ENCODE data around the gene KCNJ13. TPM values are rescaled to one million over a fixed set of nuclear protein-coding genes. Genes with fewer than 3 reads are reported as not detected.
"Not testable (repeated sequence)": the region's sequence is repeated elsewhere in the genome, so short reads cannot be mapped to it uniquely, and the experiment has no call there.

The KCNJ13 gene
- polyA plus RNA-seq, 1 donor: 0.33 TPM

DNA sequence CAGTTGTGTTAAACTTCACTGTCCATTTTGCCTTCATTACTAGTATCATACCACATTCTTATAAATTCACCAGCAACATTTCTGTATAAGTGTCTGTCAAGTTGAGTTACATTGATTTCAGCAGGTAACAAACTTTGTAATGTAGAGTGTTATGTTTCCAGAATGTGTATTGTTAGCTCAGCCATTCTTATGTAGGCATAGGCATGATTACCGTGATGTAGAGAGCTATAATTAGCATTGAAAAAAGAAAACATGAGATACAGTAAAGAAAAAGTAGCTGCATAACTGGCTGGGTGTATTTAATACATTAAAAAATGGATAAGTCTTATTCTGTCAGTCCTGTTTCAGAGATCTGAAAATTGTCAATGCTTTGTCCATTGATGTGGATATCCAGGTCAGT lies 8.5 kb downstream of the KCNJ13 start:
- DNase-seq (ENCODE audit: low read depth): no peak

DNA sequence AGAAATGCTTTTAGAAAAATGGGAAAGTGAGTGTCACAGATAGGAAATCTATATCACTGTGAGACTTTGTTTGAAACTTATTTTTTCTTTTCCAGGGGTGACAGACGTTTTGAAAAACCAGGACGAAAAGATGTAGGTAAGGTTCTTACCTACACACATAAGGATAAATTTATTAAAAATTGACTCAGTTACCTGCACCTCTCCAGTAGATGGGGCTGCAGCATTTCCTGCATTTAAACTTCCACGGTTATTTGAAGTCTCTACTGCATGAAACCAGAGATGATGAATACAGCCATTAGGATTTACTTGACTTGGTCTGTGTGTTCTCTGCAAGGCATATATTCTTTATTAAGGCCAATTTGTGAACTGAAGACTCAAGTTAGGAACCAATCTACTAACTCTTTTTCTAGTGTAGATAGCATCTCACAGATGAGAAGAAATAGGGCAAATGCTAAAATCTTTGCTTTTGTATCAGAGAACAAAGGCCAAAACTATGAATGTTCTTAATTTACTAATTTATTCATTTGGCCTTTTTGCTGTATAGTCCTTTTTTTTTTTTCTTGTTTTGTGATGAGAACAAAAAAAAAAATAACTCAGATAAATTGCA lies 15.0 kb downstream of the KCNJ13 start:
- DNase-seq (ENCODE audit: low read depth): peak; percentile 5

DNA sequence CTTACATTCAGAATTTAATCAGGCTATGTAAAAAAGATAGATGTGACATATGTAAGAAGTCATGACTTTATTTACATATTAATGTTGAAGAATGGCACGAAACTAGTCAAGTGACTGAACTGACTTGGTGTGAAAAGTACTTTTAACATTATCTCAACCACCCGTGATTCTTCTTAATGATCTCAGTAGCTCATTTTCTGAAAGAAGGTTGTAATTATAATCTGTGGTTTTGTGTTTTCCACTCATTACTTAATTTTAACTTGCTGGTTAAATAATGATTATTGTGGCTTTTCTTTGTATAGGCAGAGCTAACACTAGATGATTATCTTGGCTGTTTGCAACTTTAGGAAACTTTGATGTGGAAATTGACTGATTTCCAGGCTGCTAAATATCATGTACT lies 18.5 kb downstream of the KCNJ13 start:
- no peak for DNase-seq (ENCODE audit: low read depth)

DNA sequence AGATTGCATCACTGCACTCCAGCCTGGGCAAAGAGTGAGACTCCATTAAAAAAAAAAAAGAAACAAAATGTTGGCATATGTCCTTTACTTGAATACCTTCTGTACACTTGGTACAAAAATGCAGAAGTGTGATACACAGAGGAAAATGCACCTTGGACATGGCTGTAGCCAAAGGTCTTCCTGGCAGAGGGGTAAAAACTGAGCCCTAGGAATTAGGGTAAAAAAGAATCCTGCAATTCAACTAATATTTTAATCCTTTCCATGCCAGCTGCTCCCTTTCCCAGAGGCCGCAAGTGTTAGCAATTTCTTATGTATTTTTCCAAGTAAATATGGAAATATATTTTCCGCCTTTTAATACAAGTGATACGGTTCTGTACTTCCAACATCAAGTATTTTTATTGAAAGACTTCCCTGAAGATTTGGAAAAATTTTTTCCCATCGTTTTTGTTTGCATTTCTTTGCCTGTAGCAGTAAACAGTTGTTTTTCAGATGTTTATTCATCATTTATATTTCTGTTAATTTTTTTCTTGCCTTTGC lies 26.2 kb downstream of the KCNJ13 start:
- DNase-seq (ENCODE audit: low read depth): no peak

DNA sequence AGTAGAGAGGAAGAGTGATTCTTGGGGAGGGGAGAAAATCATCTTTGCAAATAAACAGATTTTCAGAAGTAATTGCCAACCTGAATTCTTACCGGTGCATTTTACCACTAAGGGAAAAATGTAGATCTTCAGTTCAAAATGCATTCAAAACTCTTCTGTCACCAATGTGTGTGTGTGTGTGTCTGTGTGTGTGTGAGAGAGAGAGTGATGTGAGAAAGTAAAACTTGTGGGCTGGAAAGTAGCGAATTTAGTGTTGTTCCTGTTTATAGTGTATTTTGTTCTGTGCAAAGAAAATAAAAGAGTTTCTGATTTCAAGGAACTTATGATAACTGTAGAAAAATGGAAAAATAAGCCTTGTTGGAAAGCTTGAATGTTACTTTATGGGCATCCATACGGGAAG lies 27.0 kb downstream of the KCNJ13 start:
- DNase-seq (ENCODE audit: low read depth): no peak

DNA sequence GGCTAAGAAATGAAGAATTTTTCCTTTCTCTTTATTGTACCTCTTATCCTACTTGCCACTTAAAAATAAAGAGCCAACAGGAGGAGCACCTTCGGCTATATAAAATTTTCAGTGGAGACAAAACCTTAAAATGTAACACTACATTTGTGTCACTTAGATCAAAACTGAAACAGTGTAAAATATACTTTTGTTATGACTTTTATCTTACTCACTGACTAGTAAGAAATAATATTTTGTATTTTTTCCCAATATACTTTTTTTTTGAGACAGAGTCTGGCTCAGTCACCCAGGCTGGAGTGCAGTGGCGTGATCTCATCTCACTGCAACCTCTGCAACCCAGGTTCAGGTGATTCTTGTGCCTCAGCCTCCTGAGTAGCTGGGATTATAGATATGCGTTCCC lies 28.3 kb downstream of the KCNJ13 start:
- no peak for DNase-seq (ENCODE audit: low read depth)

DNA sequence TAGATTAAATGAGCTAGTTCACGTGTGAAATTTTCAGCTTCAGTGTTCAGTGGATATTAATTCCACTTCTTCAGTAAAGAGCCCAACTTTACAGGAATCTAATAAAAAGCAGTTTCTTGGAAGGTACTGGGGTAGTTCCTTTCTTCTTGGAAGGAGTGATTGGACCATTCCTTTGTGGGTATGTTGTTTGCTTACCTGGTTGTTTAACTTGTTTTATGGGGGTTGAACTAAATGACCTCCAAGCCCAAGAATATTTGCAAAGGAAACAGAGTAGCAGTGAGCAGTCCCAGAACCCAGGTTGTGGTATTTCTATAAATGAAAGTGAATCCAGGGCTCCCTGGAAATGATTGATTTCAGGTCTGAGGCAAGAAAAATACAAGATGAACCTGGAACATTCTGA lies 31.4 kb downstream of the KCNJ13 start:
- no peak for DNase-seq (ENCODE audit: low read depth)

DNA sequence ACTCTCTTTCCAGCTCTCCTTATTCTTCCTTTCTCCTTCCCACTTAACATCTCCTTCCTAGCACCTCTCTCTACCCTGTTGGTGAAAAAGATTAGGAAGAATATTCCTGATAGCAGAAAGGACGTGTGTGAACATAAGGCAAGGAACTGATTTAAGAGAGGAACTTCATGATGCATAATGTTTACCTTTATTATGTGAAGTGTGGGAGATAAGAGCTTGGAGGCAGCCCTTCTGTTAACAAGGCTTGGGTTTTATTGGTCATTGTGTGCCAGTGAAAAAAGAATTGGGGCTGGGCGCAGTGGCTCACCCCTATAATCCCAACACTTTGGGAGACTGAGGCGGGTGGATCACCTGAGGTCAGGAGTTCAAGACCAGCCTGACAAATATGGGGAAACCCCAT lies 34.4 kb downstream of the KCNJ13 start:
- DNase-seq (ENCODE audit: low read depth): no peak

DNA sequence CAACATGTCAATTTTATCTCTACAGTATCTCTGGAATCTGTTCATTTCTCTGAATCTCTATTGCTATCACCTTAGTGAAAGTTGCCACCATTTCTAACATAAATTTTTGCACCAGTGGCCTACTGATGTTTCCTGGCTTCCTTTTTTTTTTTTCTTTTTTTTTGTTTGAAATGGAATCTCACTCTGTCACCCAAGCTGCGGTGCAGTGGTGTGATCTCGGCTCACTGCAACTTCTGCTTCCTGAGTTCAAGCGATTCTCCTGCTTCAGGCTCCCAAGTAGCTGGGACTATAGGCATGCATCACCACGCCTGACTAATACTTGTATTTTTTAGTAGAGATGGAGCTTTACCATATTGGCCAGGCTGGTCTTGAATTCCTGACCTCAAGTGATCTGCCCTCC lies 35.1 kb downstream of the KCNJ13 start:
- DNase-seq (ENCODE audit: low read depth): no peak

DNA sequence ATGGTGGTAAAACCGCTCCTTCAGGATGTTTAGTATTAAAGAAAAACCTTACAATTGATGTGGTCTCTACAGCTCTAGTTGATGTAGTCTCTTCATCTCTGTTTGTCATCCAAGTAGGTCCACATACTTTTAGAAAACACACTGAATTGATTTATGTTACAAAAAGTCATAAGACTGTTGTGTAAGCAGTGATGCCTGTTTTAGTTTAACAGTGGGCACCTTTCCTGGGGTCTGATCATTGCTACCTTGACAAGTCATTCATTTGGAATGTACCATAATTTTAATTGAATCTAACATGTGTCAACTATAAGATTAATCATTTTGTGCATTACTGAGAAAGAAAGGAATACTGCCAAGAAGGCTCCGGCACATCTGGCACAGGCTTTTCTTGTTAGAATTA lies 44.9 kb downstream of the KCNJ13 start:
- no peak for DNase-seq (ENCODE audit: low read depth)

DNA sequence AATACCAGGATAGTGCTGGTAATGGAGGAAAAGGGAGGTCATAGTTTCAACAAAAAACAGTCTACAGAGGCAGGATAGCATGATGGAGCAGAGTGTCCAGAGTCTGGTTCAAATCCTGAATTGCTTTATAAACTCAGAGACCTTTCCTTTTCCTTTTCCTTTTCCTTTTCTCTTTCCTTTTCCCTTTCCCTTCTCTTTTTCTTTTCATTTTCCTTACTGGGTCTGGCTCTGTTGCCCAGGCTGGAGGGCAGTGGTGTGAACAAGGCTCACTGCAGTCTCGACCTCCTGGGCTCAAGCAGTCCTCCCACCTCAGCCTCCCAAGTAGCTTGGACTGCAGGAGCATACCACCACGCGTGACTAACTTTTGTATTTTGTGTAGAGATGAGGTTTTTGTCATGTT lies 47.6 kb downstream of the KCNJ13 start:
- no peak for DNase-seq (ENCODE audit: low read depth)

DNA sequence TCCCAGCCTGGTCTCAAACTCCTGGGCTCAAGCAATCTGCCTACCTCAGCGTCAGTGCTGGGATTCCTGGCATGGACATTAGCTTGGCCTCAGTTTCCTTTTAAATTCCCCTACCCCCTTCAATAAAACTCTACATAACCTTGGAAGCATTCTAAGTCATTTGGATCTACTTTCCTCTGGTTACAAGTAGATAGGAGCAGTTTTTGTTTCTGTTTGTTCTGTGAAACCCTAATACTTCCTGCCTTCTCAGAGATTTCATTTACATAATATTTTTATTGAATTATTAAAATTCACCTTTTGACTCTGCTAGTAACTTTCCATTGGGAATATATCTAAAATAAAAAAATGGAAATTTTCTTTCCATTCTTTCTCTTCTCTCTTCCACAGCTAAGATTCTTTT lies 53.3 kb downstream of the KCNJ13 start:
- no peak for DNase-seq (ENCODE audit: low read depth)

DNA sequence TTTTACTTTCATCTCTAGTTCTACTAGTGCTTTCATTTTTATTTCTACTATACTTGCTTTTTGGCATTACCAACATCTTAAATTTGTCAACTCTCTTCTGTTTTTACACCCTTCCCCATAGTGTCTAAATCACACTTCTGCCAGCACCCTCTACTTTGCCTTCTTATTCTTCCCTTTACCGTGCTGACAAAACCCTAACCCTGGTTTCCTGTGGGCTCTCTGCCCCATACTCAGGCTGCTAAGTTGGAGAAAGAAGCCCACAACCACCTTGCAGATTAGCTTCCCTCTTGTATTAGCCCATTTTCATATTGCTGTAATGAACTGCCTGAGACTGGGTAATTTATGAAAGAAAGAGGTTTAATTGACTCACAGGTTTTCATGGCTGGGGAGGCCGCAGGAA lies 54.5 kb downstream of the KCNJ13 start:
- no peak for DNase-seq (ENCODE audit: low read depth)

DNA sequence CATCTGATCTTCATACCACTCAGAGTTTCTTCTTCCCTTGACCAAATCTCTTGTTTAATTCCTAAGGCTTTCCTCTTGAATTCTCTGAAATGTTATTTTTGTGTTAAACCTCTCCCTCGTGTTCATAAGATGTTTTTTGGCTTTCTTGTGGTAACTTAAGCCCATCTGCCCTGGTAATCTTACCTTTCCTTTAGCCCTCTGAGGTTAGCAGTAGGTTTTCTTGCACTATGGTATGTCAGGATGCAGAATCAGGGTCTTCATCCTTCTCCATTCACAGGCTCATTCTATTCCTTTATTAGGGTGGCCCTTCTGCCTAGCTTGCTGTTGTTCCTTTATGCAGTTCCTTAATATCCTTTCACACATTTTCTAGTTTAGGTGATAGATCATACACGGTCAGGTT lies 55.1 kb downstream of the KCNJ13 start:
- no peak for DNase-seq (ENCODE audit: low read depth)

DNA sequence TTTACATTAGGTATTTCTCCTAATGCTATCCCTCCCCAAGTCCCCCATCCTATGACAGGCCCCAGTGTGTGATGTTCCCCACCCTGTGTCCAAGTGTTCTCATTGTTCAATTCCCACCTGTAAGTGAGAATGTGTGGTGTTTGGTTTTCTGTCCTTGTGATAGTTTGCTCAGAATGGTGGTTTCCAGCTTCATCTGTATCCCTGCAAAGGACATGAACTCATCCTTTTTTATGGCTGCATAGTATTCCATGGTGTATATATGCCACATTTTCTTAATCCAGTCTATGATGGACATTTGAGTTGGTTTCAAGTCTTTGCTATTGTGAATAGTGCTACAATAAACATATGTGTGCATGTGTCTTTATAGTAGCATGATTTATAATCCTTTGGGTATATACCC lies 56.3 kb downstream of the KCNJ13 start:
- not testable (repeated sequence) for DNase-seq (ENCODE audit: low read depth)

Other genes starting within 250 kb of the KCNJ13 start
- 160 TPM for gene CHRNG, start 236.9 kb downstream of the KCNJ13 start, polyA plus RNA-seq (ENCODE audit: insufficient read length)
- gene TIGD1, start 226.0 kb downstream of the KCNJ13 start, polyA plus RNA-seq (ENCODE audit: insufficient read length): 6.8 TPM
- 152 TPM for gene EIF4E2, start 225.9 kb downstream of the KCNJ13 start, polyA plus RNA-seq (ENCODE audit: insufficient read length)
- gene EFHD1, start 143.0 kb downstream of the KCNJ13 start, polyA plus RNA-seq (ENCODE audit: insufficient read length): 30.1 TPM
- gene GIGYF2, start 79.2 kb downstream of the KCNJ13 start, polyA plus RNA-seq (ENCODE audit: insufficient read length): 39.0 TPM
- 1.4 TPM for gene SNORC, start 93.7 kb upstream of the KCNJ13 start, polyA plus RNA-seq (ENCODE audit: insufficient read length)
- 1.2 TPM for gene NGEF, start 236.7 kb upstream of the KCNJ13 start, polyA plus RNA-seq (ENCODE audit: insufficient read length)

Data from forelimb muscle (tissue), 1 donor.